NCI-H2227 treated with DMSO at 0.1 percent for 48 hours (cell line): ENCODE data around the gene ZNF462.
"Not testable (repeated sequence)": the region's sequence is repeated elsewhere in the genome, so short reads cannot be mapped to it uniquely, and the experiment has no call there.

ENCODE experiments used
- DNase-seq: peaks from one replicate; lab custom pipeline; 2025; lab: John Stamatoyannopoulos, UW

Gene ZNF462

GRCh38 chr9:106889061-106889590 is 26.2 kb downstream of the ZNF462 start:
- DNase-seq = no peak

- no peak for DNase-seq
Measured at GRCh38 chr9:106890608-106891007, 27.6 kb downstream of the ZNF462 start.

GRCh38 chr9:106891286-106891685 is 28.3 kb downstream of the ZNF462 start:
- DNase-seq = no peak

GRCh38 chr9:106892632-106893031 is 29.7 kb downstream of the ZNF462 start:
- DNase-seq = no peak

GRCh38 chr9:106893088-106893487 is 30.1 kb downstream of the ZNF462 start:
- DNase-seq = no peak

- DNase-seq = no peak
Measured at GRCh38 chr9:106896695-106897094, 33.7 kb downstream of the ZNF462 start.

- DNase-seq = no peak
Measured at GRCh38 chr9:106897236-106897635, 34.3 kb downstream of the ZNF462 start.

- DNase-seq = no peak
Measured at GRCh38 chr9:106897751-106898150, 34.8 kb downstream of the ZNF462 start.

- not testable (repeated sequence) for DNase-seq
Measured at GRCh38 chr9:106900523-106900922, 37.6 kb downstream of the ZNF462 start.

- DNase-seq = no peak
Measured at GRCh38 chr9:106906129-106906528, 43.2 kb downstream of the ZNF462 start.

GRCh38 chr9:106911951-106912350 is 49.0 kb downstream of the ZNF462 start:
- no peak for DNase-seq

- DNase-seq = no peak
Measured at GRCh38 chr9:106913276-106913675, 50.3 kb downstream of the ZNF462 start.

- no peak for DNase-seq
Measured at GRCh38 chr9:106915851-106916250, 52.9 kb downstream of the ZNF462 start.

- DNase-seq = no peak
Measured at GRCh38 chr9:106916466-106917235, 53.7 kb downstream of the ZNF462 start.

- no peak for DNase-seq
Measured at GRCh38 chr9:106918825-106919509, 56.0 kb downstream of the ZNF462 start.

- no peak for DNase-seq
Measured at GRCh38 chr9:106920091-106920490, 57.1 kb downstream of the ZNF462 start.

GRCh38 chr9:106920701-106921283 is 57.8 kb downstream of the ZNF462 start:
- DNase-seq = no peak

- DNase-seq = no peak
Measured at GRCh38 chr9:106921341-106921899, 58.5 kb downstream of the ZNF462 start.

GRCh38 chr9:106922026-106922425 is 59.1 kb downstream of the ZNF462 start:
- DNase-seq = no peak

- no peak for DNase-seq
Measured at GRCh38 chr9:106925392-106925791, 62.4 kb downstream of the ZNF462 start.

GRCh38 chr9:106927916-106928315 is 65.0 kb downstream of the ZNF462 start:
- DNase-seq = no peak

GRCh38 chr9:106928350-106928749 is 65.4 kb downstream of the ZNF462 start:
- DNase-seq = no peak
